Keratinocyte (primary cell): ENCODE measurements around the gene MAL. TPM values are rescaled to one million over a fixed set of nuclear protein-coding genes. Genes with fewer than 3 reads are reported as not detected.

Experiments
- DNase-seq: peaks from one replicate; pipeline ENCODE4 v3.0.0-alpha.2; 2011; ENCODE audit warnings: low read depth, missing footprints, low spot score
- FAIRE-seq: peaks from 2 replicates; lab custom pipeline; 2011; peaks lifted over from hg19 to GRCh38; lab: Jason Lieb, UNC
- H2AFZ ChIP-seq: 2 replicates; pipeline ENCODE4 v1.6.0; 2012; ENCODE audit warnings: low read length, control low read depth, inconsistent platforms; ENCODE audit not compliant: control insufficient read depth
- H3K27ac ChIP-seq: 2 replicates; pipeline ENCODE4 v1.5.1; 2011; ENCODE audit warnings: low read length; ENCODE audit not compliant: control insufficient read depth, insufficient read depth
- H3K27me3 ChIP-seq: 3 replicates; pipeline ENCODE4 v1.6.0; 2011; ENCODE audit warnings: low read length; ENCODE audit not compliant: control insufficient read depth, insufficient read depth; ENCODE audit errors: extremely low read depth
- H3K36me3 ChIP-seq, 2 experiments: 2 replicates in 1 of 2; 3 replicates in 1 of 2; pipeline ENCODE4 v1.5.1; 2011; ENCODE audit warnings: low read length in 2 of 2, mild to moderate bottlenecking in 1 of 2; ENCODE audit not compliant: control insufficient read depth in 2 of 2, insufficient read depth in 2 of 2; ENCODE audit errors: extremely low read depth in 1 of 2
- H3K4me1 ChIP-seq: 3 replicates; pipeline ENCODE4 v1.5.1; 2011; ENCODE audit warnings: low read length; ENCODE audit not compliant: control insufficient read depth, insufficient read depth; ENCODE audit errors: extremely low read depth
- H3K4me2 ChIP-seq: 3 replicates; pipeline ENCODE4 v1.6.0; 2011; ENCODE audit warnings: low read depth, low read length; ENCODE audit not compliant: control insufficient read depth, insufficient read depth; ENCODE audit errors: extremely low read depth
- H3K4me3 ChIP-seq, 3 experiments: fragments of 200-600 bp in 1 of 3; sonication (generic) in 1 of 3; 2 replicates in 2 of 3; 3 replicates in 1 of 3; pipeline ENCODE4 v1.5.1; 2011 to 2016; ENCODE audit warnings: low read length in 3 of 3, mild to moderate bottlenecking in 3 of 3, control low read depth in 2 of 3, inconsistent platforms in 1 of 3, low read depth in 1 of 3, mixed read lengths in 1 of 3, mixed run types in 1 of 3, moderate library complexity in 1 of 3; ENCODE audit not compliant: control insufficient read depth in 2 of 3, insufficient read depth in 2 of 3; ENCODE audit errors: extremely low read depth in 1 of 3
- H3K79me2 ChIP-seq: 2 replicates; pipeline ENCODE4 v1.6.0; 2012; ENCODE audit warnings: low read length; ENCODE audit not compliant: control insufficient read depth, insufficient read depth
- H3K9ac ChIP-seq: 3 replicates; pipeline ENCODE4 v1.6.0; 2011; ENCODE audit warnings: low read length; ENCODE audit not compliant: control insufficient read depth, insufficient read depth; ENCODE audit errors: extremely low read depth
- H3K9me1 ChIP-seq: 3 replicates; pipeline ENCODE4 v1.6.0; 2011; ENCODE audit warnings: low read length; ENCODE audit not compliant: control insufficient read depth, insufficient read depth; ENCODE audit errors: extremely low read depth
- H3K9me3 ChIP-seq: 2 replicates; pipeline ENCODE4 v1.5.1; 2012; ENCODE audit warnings: low read depth, low read length; ENCODE audit not compliant: control insufficient read depth
- H4K20me1 ChIP-seq: 3 replicates; pipeline ENCODE4 v1.6.0; 2011; ENCODE audit warnings: low read length; ENCODE audit not compliant: control insufficient read depth, insufficient read depth; ENCODE audit errors: extremely low read depth
- EZH2 ChIP-seq: IDR thresholded peaks from one replicate; pipeline ENCODE4 v1.6.1; 2012; ENCODE audit warnings: inconsistent platforms, mild to moderate bottlenecking, low read length, moderate library complexity
- dilution Hi-C: fragments of 300-500 bp; cut with MboI; formaldehyde crosslinking; loops from one replicate; pipeline ENCODE4 v1.7.0; 2020; ENCODE audit warnings: low sequenced_read_pairs; ENCODE audit not compliant: extremely low pct_ligation_motif_present
- polyA plus RNA-seq, 5 experiments: library from polyadenylated mRNA; depleted of rRNA in 3 of 5; stranded (reverse) in 3 of 5; stranded (forward) in 1 of 5; unstranded in 1 of 5; fragments of >200 nt; gene quantifications; 1 replicate in 1 of 5; 2 replicates in 3 of 5; 3 replicates in 1 of 5; pipeline versions ENCODE4 v1.2.1 to v1.2.3, GENCODE V29; 2011 to 2012; ENCODE audit warnings: missing spikeins in 2 of 5, low read depth in 1 of 5, low replicate concordance in 1 of 5
- TF ChIP-seq, protein P1 (sequence below), 3 experiments: IDR thresholded peaks in 1 of 3; conservative IDR thresholded peaks in 1 of 3; optimal IDR thresholded peaks in 1 of 3; 2 replicates in 2 of 3; 3 replicates in 1 of 3; pipeline versions ENCODE3 to v1.5.1; 2011; ENCODE audit warnings: low read length in 3 of 3, mild to moderate bottlenecking in 3 of 3, moderate library complexity in 2 of 3, control low read depth in 1 of 3, inconsistent platforms in 1 of 3; ENCODE audit not compliant: insufficient read depth in 2 of 3; ENCODE audit errors: extremely low read depth in 1 of 3

Gene MAL
- polyA plus RNA-seq, 1 donor (not counting 4 experiments of a cell fraction or from before 2014, with no cell fraction given): not detected

GRCh38 chr2:95056461-95057459 lies 31.3 kb downstream of the MAL start:
- Histone ChIP-seq H2AFZ (no peak overlapping the region), H3K27ac (no peak overlapping the region), H3K4me3 (no peak overlapping the region), H3K4me1 (peaks cover 4% of the 10 kb centered on the region), H3K9me1 (no peaks in the 10 kb centered on the region), H3K27me3 (peaks cover 8% of the 10 kb centered on the region), H3K9ac (no peak overlapping the region), H3K4me2 (no peak overlapping the region), H3K36me3 (no peaks in the 10 kb centered on the region), H3K9me3 (no peaks in the 10 kb centered on the region), H3K79me2 (no peaks in the 10 kb centered on the region), H4K20me1 (no peaks in the 10 kb centered on the region)
- DNase-seq (no peak), FAIRE-seq (no peak)
- TF ChIP-seq, protein P1, sequence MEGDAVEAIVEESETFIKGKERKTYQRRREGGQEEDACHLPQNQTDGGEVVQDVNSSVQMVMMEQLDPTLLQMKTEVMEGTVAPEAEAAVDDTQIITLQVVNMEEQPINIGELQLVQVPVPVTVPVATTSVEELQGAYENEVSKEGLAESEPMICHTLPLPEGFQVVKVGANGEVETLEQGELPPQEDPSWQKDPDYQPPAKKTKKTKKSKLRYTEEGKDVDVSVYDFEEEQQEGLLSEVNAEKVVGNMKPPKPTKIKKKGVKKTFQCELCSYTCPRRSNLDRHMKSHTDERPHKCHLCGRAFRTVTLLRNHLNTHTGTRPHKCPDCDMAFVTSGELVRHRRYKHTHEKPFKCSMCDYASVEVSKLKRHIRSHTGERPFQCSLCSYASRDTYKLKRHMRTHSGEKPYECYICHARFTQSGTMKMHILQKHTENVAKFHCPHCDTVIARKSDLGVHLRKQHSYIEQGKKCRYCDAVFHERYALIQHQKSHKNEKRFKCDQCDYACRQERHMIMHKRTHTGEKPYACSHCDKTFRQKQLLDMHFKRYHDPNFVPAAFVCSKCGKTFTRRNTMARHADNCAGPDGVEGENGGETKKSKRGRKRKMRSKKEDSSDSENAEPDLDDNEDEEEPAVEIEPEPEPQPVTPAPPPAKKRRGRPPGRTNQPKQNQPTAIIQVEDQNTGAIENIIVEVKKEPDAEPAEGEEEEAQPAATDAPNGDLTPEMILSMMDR (optimal IDR thresholded peaks at IDR 0.05 in 1 of 3, IDR thresholded peaks at IDR 0.05 in 1 of 3, conservative IDR thresholded peaks at IDR 0.05 in 1 of 3; ENCODE audit: extremely low read depth in 1 of 3, insufficient read depth in 2 of 3, low read length in 3 of 3): no peak
- TF ChIP-seq EZH2: no peak
- dilution Hi-C loops: no loop called here

DNA sequence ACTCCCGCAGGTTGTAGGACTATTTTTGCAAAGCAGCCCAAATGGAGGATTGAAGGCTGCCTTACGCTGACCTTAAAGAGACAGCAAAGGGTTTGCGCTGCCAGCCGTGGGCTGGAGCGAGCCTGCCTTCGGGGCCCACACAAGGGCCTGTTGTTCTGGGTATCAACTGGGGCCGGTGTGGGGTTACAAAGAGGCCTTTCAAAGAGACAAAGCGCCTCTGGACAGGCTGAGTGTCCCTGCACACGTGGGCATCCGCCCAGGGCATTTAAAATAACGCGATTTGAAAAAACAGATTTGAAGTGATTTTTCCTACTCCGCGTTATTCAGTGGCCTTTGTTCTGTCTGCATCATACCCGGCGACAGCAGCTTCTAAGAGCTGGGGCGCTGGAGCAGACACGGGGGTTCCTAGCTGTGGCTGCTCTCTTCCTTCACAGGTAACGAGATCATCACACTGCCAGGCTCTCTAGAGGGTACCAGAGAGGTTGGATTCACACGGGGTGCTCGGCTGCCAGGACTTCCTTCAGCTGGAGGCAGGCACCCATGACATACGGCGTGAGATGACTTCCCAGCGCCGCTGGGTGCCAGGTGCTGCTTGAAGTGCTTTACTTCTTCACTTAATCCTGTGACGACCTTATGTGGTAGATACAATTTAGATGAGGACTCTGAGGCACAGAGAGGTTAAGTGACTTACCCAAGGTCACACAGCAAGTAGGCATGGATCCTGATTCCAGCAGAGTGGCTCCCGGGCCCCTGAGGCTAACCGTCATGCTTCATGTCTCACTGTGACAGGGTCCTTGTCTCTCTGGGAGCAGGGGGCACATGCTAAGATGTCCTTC lies 32.2 kb downstream of the MAL start:
- Histone ChIP-seq H3K9me3 (no peaks in the 10 kb centered on the region), H3K4me2 (no peak overlapping the region), H3K36me3 (no peaks in the 10 kb centered on the region), H3K9ac (no peak overlapping the region), H3K79me2 (no peaks in the 10 kb centered on the region), H4K20me1 (no peaks in the 10 kb centered on the region), H3K4me1 (peaks cover 1% of the 10 kb centered on the region), H2AFZ (no peak overlapping the region), H3K9me1 (no peaks in the 10 kb centered on the region), H3K4me3 (no peak overlapping the region), H3K27ac (no peak overlapping the region), H3K27me3 (peaks cover 8% of the 10 kb centered on the region)
- DNase-seq (no peak), FAIRE-seq (no peak)
- dilution Hi-C loops: no loop called here
- TF ChIP-seq, protein P1 (optimal IDR thresholded peaks at IDR 0.05 in 1 of 3, IDR thresholded peaks at IDR 0.05 in 1 of 3, conservative IDR thresholded peaks at IDR 0.05 in 1 of 3; ENCODE audit: extremely low read depth in 1 of 3, insufficient read depth in 2 of 3, low read length in 3 of 3): no peak
- no peak for TF ChIP-seq EZH2
